OCI-LY7 (cell line): ENCODE measurements around the gene TRHDE. TPM values are rescaled to one million over a fixed set of nuclear protein-coding genes. Genes with fewer than 3 reads are reported as not detected.

ENCODE experiments used
- BruUV-seq: library from RNA; stranded (reverse); fragments of 400-500 nt; replicated peaks from 2 replicates; lab custom pipeline; 2021; lab: Mats Ljungman, UMichigan
- CTCF ChIA-PET: fragments of 300-600 bp; sonication (Branson Sonifier 250); formaldehyde crosslinking; loops from one replicate; lab custom pipeline; 2022; ENCODE audit warnings: antibody characterized with exemption; ENCODE audit not compliant: unreplicated experiment; lab: Charles Lee
- POLR2A ChIA-PET: fragments of 300-600 bp; sonication (Branson Sonifier 250); formaldehyde crosslinking; loops from one replicate; lab custom pipeline; 2022; ENCODE audit warnings: antibody characterized with exemption; lab: Charles Lee
- DNase-seq: peaks from one replicate; pipeline ENCODE4 v3.0.0-alpha.2; 2015; ENCODE audit warnings: low spot score
- H2AFZ ChIP-seq: fragments of 200-600 bp; sonication (generic), shearing (Covaris generic); 2 replicates; pipeline ENCODE4 v1.6.1; 2014; ENCODE audit warnings: mild to moderate bottlenecking, antibody characterized with exemption, low read length, moderate library complexity
- H3K27ac ChIP-seq: fragments of 200-600 bp; sonication (generic); 2 replicates; pipeline ENCODE4 v1.5.1; 2014; ENCODE audit warnings: mixed run types, low read depth, mild to moderate bottlenecking, moderate library complexity, low read length, inconsistent platforms; ENCODE audit not compliant: poor library complexity, severe bottlenecking
- H3K36me3 ChIP-seq: fragments of 200-600 bp; sonication (generic); 2 replicates; pipeline ENCODE4 v1.6.1; 2014; ENCODE audit warnings: mild to moderate bottlenecking, antibody characterized with exemption, low read length, moderate library complexity, mixed read lengths; ENCODE audit not compliant: insufficient read depth
- H3K4me1 ChIP-seq: fragments of 200-600 bp; sonication (generic); 2 replicates; pipeline ENCODE4 v1.5.1; 2014; ENCODE audit warnings: mild to moderate bottlenecking, low read length; ENCODE audit not compliant: insufficient read depth, poor library complexity, severe bottlenecking
- H3K4me2 ChIP-seq: fragments of 200-600 bp; sonication (generic); 2 replicates; pipeline ENCODE4 v1.6.1; 2014; ENCODE audit warnings: mild to moderate bottlenecking, low read length
- H3K4me3 ChIP-seq: fragments of 200-600 bp; sonication (generic); 2 replicates; pipeline ENCODE4 v1.5.1; 2014; ENCODE audit warnings: mild to moderate bottlenecking, low read depth, low read length; ENCODE audit not compliant: poor library complexity, severe bottlenecking
- H3K79me2 ChIP-seq: fragments of 200-600 bp; sonication (generic); 2 replicates; pipeline ENCODE4 v1.6.1; 2016; ENCODE audit warnings: low read depth, mild to moderate bottlenecking, low read length, moderate library complexity, mixed read lengths; ENCODE audit not compliant: insufficient read depth
- H3K9me2 ChIP-seq: fragments of 200-600 bp; sonication (generic); 2 replicates; pipeline ENCODE4 v1.6.1; 2016; ENCODE audit warnings: mild to moderate bottlenecking, low read length, mixed read lengths; ENCODE audit not compliant: insufficient read depth
- H3K9me3 ChIP-seq: fragments of 200-600 bp; sonication (generic); 2 replicates; pipeline ENCODE4 v1.6.1; 2014; ENCODE audit warnings: mild to moderate bottlenecking, mixed run types, low read length, mixed read lengths
- H4K20me1 ChIP-seq: fragments of 200-600 bp; sonication (generic); 2 replicates; pipeline ENCODE4 v1.6.1; 2014; ENCODE audit warnings: mild to moderate bottlenecking, antibody characterized with exemption, low read length, moderate library complexity, mixed read lengths; ENCODE audit not compliant: insufficient read depth
- CTCF ChIP-seq: fragments of 200-600 bp; sonication (generic); conservative IDR thresholded peaks from 2 replicates; pipeline ENCODE4 v1.5.1; 2014; ENCODE audit warnings: mild to moderate bottlenecking, antibody characterized with exemption, low read length, moderate library complexity, mixed read lengths
- EZH2phosphoT487 ChIP-seq: fragments of 200-600 bp; sonication (generic); IDR thresholded peaks from 2 replicates; pipeline ENCODE4 v1.6.1; 2018; ENCODE audit warnings: low read depth, borderline replicate concordance, mild to moderate bottlenecking, mixed run types, antibody characterized with exemption, low read length, moderate library complexity, mixed read lengths
- intact Hi-C: fragments of 100-400 bp; cut with micrococcal nuclease; formaldehyde crosslinking; loops from one replicate; pipeline ENCODE4 v1.10.0; 2022; ENCODE audit not compliant: unreplicated experiment
- total RNA-seq, 2 experiments: library from RNA; depleted of rRNA in 1 of 2; stranded (reverse); fragments of >200 nt in 1 of 2; shearing (Covaris generic) in 1 of 2; gene quantifications; 2 replicates each; pipeline ENCODE4 v1.2.3, GENCODE V29; 2014 to 2022

TRHDE gene
- total RNA-seq, 2 experiments from 2014 or later = not detected

GRCh38 chr12:72673853-72674252 is 401.7 kb downstream of the TRHDE start:
- H3K4me3 ChIP-seq = no peak overlapping the region
- POLR2A ChIA-PET = interaction anchor here (1.0 kb wide), 1 partner anchor 19 kb away, joined by 3 read pairs; no protein-coding TSS in a partner anchor
- H3K27ac ChIP-seq = no peak overlapping the region
- intact Hi-C loops = no loop called here
- no peaks in the 10 kb centered on the region for H3K36me3 ChIP-seq
- no peaks in the 10 kb centered on the region for H3K9me3 ChIP-seq
- peak; percentile 33 for DNase-seq
- no peaks in the 10 kb centered on the region for H3K9me2 ChIP-seq
- BruUV-seq = no TSS peak
- TF ChIP-seq EZH2phosphoT487 (no peak), CTCF (no peak)
- no peak overlapping the region for H3K4me2 ChIP-seq
- H4K20me1 ChIP-seq = no peaks in the 10 kb centered on the region
- H3K4me1 ChIP-seq = no peaks in the 10 kb centered on the region
- no peaks in the 10 kb centered on the region for H3K79me2 ChIP-seq
- H2AFZ ChIP-seq = no peak overlapping the region
- CTCF ChIA-PET = no interaction called here

GRCh38 chr12:72676556-72676955 is 404.4 kb downstream of the TRHDE start:
- Histone ChIP-seq H3K27ac (no peak overlapping the region), H3K4me1 (no peaks in the 10 kb centered on the region), H3K4me3 (no peak overlapping the region), H3K9me3 (no peaks in the 10 kb centered on the region), H3K36me3 (no peaks in the 10 kb centered on the region), H3K9me2 (no peaks in the 10 kb centered on the region), H3K79me2 (no peaks in the 10 kb centered on the region), H2AFZ (no peak overlapping the region), H3K4me2 (no peak overlapping the region), H4K20me1 (no peaks in the 10 kb centered on the region)
- POLR2A ChIA-PET = interaction anchor here (1.2 kb wide), 1 partner anchor 8 kb away, joined by 4 read pairs; no protein-coding TSS in a partner anchor
- DNase-seq = no peak
- TF ChIP-seq CTCF = no peak
- TF ChIP-seq EZH2phosphoT487 = no peak
- intact Hi-C loops = no loop called here
- CTCF ChIA-PET = no interaction called here
- no TSS peak for BruUV-seq

DNA sequence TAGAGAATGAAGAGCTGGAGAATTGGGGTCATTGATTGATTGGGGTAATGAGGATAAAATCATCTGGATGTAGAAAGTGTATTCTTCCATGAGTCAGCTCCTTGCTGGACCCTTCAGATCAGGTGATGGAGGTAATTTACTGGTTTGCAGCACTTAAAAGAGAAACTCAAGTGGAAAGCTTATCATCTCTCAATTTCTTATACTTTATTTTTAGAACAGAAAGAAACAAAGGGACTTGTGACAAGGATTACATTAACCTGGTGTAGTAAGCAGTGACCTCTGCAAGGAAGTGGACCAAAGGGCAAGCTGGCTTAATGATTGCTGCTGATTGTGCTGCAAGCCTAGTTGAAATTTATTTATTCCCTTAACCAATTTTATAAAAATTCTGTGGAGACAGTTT is 405.0 kb downstream of the TRHDE start:
- no peak for TF ChIP-seq EZH2phosphoT487
- no peak for TF ChIP-seq CTCF
- Histone ChIP-seq H3K4me1 (no peaks in the 10 kb centered on the region), H3K4me2 (no peak overlapping the region), H3K9me2 (no peaks in the 10 kb centered on the region), H3K27ac (no peak overlapping the region), H3K4me3 (no peak overlapping the region), H4K20me1 (no peaks in the 10 kb centered on the region), H3K36me3 (no peaks in the 10 kb centered on the region), H2AFZ (no peak overlapping the region), H3K9me3 (no peaks in the 10 kb centered on the region), H3K79me2 (no peaks in the 10 kb centered on the region)
- DNase-seq = no peak
- ChIA-PET POLR2A (interaction anchor here (1.2 kb wide), 1 partner anchor 9 kb away, joined by 4 read pairs; no protein-coding TSS in a partner anchor), CTCF (no interaction called here)
- intact Hi-C loops = no loop called here
- BruUV-seq = no TSS peak
